Retinal pigment epithelial cell (primary cell): ENCODE data around the gene CD151.

Experiments used
- DNase-seq: peaks from one replicate; pipeline ENCODE4 v3.0.0-alpha.2; 2010; ENCODE audit warnings: low read depth
- H3K4me3 ChIP-seq: 2 replicates; pipeline ENCODE4 v1.5.1; 2011; ENCODE audit warnings: mild to moderate bottlenecking, low read length, control low read depth, moderate library complexity
- CTCF ChIP-seq: conservative IDR thresholded peaks from 2 replicates; pipeline ENCODE4 v1.5.1; 2011; ENCODE audit warnings: low read depth, low read length, control low read depth, inconsistent platforms

CD151 gene

GRCh38 chr11:867856-868358 lies 35.2 kb downstream of the CD151 start:
- no peak overlapping the region for H3K4me3 ChIP-seq
- no peak for TF ChIP-seq CTCF
- no peak for DNase-seq

- no peak overlapping the region for H3K4me3 ChIP-seq
- TF ChIP-seq CTCF = no peak
- DNase-seq = no peak
Observed at GRCh38 chr11:868394-868793, 35.6 kb downstream of the CD151 start.

GRCh38 chr11:868802-869201 lies 36.0 kb downstream of the CD151 start:
- no peak for DNase-seq
- TF ChIP-seq CTCF = no peak
- H3K4me3 ChIP-seq = no peak overlapping the region

GRCh38 chr11:869399-870126 lies 36.8 kb downstream of the CD151 start:
- no peak for DNase-seq
- H3K4me3 ChIP-seq = no peak overlapping the region
- TF ChIP-seq CTCF = no peak

- peak; percentile 38 for TF ChIP-seq CTCF
- no peak for DNase-seq
- no peak overlapping the region for H3K4me3 ChIP-seq
Observed at GRCh38 chr11:870127-870413, 37.3 kb downstream of the CD151 start.

- H3K4me3 ChIP-seq = no peak overlapping the region
- DNase-seq = no peak
- TF ChIP-seq CTCF = no peak
Observed at GRCh38 chr11:870418-870817, 37.7 kb downstream of the CD151 start.

- no peak for TF ChIP-seq CTCF
- no peak for DNase-seq
- H3K4me3 ChIP-seq = no peak overlapping the region
Observed at GRCh38 chr11:871472-871871, 38.7 kb downstream of the CD151 start.
